ENCODE results near the gene TPO.

- TF ChIP-seq GATA3 (IDR thresholded peaks at IDR 0.05; ENCODE audit: low read depth, low read length) = no peak
- TF ChIP-seq GATA2 (IDR thresholded peaks at IDR 0.05; ENCODE audit: low read depth, low read length) = no peak
Observed at GRCh38 chr2:1553671-1554295, 140.5 kb downstream of the TPO start.
